HEK293T (cell line): ENCODE data around the gene CASKIN2.

ENCODE experiments used
- CTCF ChIA-PET: fragments of 350-600 bp; formaldehyde crosslinking; extraction: SDS; loops from one replicate; lab custom pipeline; 2021; ENCODE audit warnings: antibody characterized with exemption, inconsistent platforms; lab: Yijun Ruan, JAX
- POLR2A ChIA-PET: fragments of 350-600 bp; formaldehyde crosslinking; extraction: SDS; loops from one replicate; lab custom pipeline; 2020; ENCODE audit warnings: antibody characterized with exemption, inconsistent platforms; lab: Yijun Ruan, JAX
- DNase-seq: peaks from one replicate; pipeline ENCODE4 v3.0.0; 2012; ENCODE audit warnings: mixed read lengths; ENCODE audit errors: extremely low spot score
- ARNT ChIP-seq: fragments of 450-650 bp; IDR thresholded peaks from 2 replicates; pipeline ENCODE4 v1.6.1; 2017; ENCODE audit warnings: mild to moderate bottlenecking
- BHLHE40 ChIP-seq: fragments of 450-650 bp; IDR thresholded peaks from 2 replicates; pipeline ENCODE4 v1.6.1; 2016; ENCODE audit warnings: mild to moderate bottlenecking, moderate library complexity, borderline replicate concordance
- CTBP1 ChIP-seq: fragments of 450-650 bp; IDR thresholded peaks from 2 replicates; pipeline ENCODE4 v1.6.1; 2016; ENCODE audit warnings: borderline replicate concordance
- ELF4 ChIP-seq: fragments of 450-650 bp; IDR thresholded peaks from 2 replicates; pipeline ENCODE4 v1.6.1; 2017; ENCODE audit warnings: antibody characterized with exemption
- FOXA1 ChIP-seq: fragments of 450-650 bp; IDR thresholded peaks from 2 replicates; pipeline ENCODE4 v1.6.1; 2016; ENCODE audit warnings: mild to moderate bottlenecking
- FOXK2 ChIP-seq: fragments of 450-650 bp; IDR thresholded peaks from 2 replicates; pipeline ENCODE4 v1.6.1; 2016; ENCODE audit warnings: mild to moderate bottlenecking
- FOXM1 ChIP-seq: fragments of 450-650 bp; IDR thresholded peaks from 2 replicates; pipeline ENCODE4 v1.6.1; 2017; ENCODE audit warnings: mild to moderate bottlenecking, borderline replicate concordance
- HDGF ChIP-seq: fragments of 450-650 bp; IDR thresholded peaks from 2 replicates; pipeline ENCODE4 v1.6.1; 2017; ENCODE audit warnings: antibody characterized with exemption, borderline replicate concordance
- L3MBTL2 ChIP-seq: fragments of 450-650 bp; conservative IDR thresholded peaks from 2 replicates; pipeline ENCODE4 v1.6.1; 2016; ENCODE audit warnings: mild to moderate bottlenecking
- LEF1 ChIP-seq: fragments of 450-650 bp; IDR thresholded peaks from 2 replicates; pipeline ENCODE4 v1.6.1; 2017; ENCODE audit warnings: mild to moderate bottlenecking, borderline replicate concordance
- NFRKB ChIP-seq: fragments of 450-650 bp; IDR thresholded peaks from 2 replicates; pipeline ENCODE4 v1.6.1; 2016; ENCODE audit warnings: mild to moderate bottlenecking, moderate library complexity
- SP1 ChIP-seq: fragments of 450-650 bp; IDR thresholded peaks from 2 replicates; pipeline ENCODE4 v1.6.1; 2017
- SUZ12 ChIP-seq: fragments of 450-650 bp; IDR thresholded peaks from 2 replicates; pipeline ENCODE4 v1.6.1; 2016; ENCODE audit warnings: mild to moderate bottlenecking
- TARDBP ChIP-seq: fragments of 450-650 bp; IDR thresholded peaks from 2 replicates; pipeline ENCODE4 v1.6.1; 2016
- ZNF384 ChIP-seq: fragments of 450-650 bp; IDR thresholded peaks from 2 replicates; pipeline ENCODE4 v1.6.1; 2016
- TF ChIP-seq, protein P1 (sequence below): fragments of 450-650 bp; IDR thresholded peaks from 2 replicates; pipeline ENCODE4 v1.6.1; 2016

The CASKIN2 gene

DNA sequence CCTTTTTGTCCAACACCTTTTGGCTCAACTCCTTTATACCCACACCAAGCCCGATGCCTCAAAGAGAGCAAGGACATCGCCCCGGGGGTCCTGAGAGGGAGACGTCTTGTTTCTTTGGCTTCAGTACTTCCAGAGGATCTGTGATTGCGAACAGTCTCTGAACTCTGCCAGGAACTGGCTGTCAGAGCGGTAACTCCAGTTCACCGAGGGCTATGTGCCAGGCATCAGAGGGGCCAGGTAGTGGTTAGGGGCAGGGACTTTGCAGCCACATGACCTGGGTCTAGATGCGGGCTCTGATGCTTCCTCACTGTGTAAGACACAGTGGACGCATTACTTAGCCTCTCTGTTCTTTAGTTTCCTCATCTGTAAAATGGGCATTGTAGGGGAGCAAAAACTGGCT lies 31.8 kb upstream of the CASKIN2 start:
- POLR2A ChIA-PET: no interaction called here
- TF ChIP-seq FOXM1: no peak
- TF ChIP-seq ARNT: no peak
- TF ChIP-seq LEF1: no peak
- no peak for TF ChIP-seq SP1
- TF ChIP-seq CTBP1: no peak
- no peak for TF ChIP-seq NFRKB
- TF ChIP-seq, protein P1, sequence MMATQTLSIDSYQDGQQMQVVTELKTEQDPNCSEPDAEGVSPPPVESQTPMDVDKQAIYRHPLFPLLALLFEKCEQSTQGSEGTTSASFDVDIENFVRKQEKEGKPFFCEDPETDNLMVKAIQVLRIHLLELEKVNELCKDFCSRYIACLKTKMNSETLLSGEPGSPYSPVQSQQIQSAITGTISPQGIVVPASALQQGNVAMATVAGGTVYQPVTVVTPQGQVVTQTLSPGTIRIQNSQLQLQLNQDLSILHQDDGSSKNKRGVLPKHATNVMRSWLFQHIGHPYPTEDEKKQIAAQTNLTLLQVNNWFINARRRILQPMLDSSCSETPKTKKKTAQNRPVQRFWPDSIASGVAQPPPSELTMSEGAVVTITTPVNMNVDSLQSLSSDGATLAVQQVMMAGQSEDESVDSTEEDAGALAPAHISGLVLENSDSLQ: no peak
- no peak for TF ChIP-seq SUZ12
- no peak for TF ChIP-seq TARDBP
- no peak for TF ChIP-seq ELF4
- no peak for TF ChIP-seq BHLHE40
- TF ChIP-seq FOXK2: no peak
- no peak for TF ChIP-seq FOXA1
- TF ChIP-seq ZNF384: no peak
- no peak for TF ChIP-seq L3MBTL2
- TF ChIP-seq HDGF: no peak
- no peak for DNase-seq
- CTCF ChIA-PET: no interaction called here

DNA sequence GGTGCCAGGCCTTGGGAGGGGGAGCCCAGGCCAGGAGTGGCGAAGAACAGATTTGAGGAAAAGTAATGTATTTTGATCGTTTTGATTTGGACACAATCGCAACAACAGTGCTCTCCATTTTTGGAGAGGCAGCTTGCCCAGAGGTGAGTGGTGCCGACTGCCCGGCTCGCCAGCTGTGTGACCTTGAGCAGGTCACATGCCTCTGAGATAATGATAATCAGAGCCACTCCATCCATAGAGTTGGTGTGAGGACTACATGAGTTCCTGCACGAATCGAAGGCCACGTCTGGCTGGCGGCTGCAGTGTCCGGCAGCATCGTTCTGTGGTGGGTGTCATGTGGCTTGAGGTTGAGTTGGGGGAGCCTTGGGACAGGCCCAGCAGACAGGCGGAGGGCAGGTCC lies 30.8 kb upstream of the CASKIN2 start:
- TF ChIP-seq ZNF384 (no peak), BHLHE40 (no peak), SP1 (no peak), CTBP1 (no peak), SUZ12 (no peak), ELF4 (no peak)
- TF ChIP-seq, protein P1: no peak
- DNase-seq: no peak
- ChIA-PET CTCF (no interaction called here), POLR2A (no interaction called here)

DNA sequence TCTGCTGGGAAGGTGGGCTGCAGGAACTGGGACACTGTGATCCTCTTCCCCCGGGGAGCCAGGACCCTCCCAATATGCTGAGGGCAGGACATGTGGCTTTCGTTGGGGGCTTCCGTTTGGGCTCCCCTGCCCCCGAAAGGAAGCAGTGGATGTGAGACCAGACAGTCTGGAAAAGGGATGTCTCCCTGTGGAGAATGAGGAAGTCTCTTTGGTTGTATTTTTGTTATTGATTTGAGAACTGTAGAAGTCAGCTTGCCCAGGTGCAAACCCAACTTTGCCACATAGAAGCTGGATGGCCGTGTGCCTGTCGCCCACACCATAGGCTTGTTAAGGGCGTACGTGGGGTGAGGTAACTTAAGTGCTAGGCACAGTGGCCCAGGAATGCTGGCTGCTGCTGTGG lies 28.9 kb upstream of the CASKIN2 start:
- ChIA-PET CTCF (no interaction called here), POLR2A (no interaction called here)
- no peak for TF ChIP-seq SP1
- no peak for TF ChIP-seq ARNT
- TF ChIP-seq L3MBTL2: no peak
- no peak for TF ChIP-seq TARDBP
- TF ChIP-seq FOXA1: no peak
- TF ChIP-seq, protein P1: no peak
- TF ChIP-seq CTBP1: no peak
- TF ChIP-seq HDGF: no peak
- TF ChIP-seq SUZ12: no peak
- TF ChIP-seq LEF1: no peak
- no peak for TF ChIP-seq BHLHE40
- DNase-seq: no peak

DNA sequence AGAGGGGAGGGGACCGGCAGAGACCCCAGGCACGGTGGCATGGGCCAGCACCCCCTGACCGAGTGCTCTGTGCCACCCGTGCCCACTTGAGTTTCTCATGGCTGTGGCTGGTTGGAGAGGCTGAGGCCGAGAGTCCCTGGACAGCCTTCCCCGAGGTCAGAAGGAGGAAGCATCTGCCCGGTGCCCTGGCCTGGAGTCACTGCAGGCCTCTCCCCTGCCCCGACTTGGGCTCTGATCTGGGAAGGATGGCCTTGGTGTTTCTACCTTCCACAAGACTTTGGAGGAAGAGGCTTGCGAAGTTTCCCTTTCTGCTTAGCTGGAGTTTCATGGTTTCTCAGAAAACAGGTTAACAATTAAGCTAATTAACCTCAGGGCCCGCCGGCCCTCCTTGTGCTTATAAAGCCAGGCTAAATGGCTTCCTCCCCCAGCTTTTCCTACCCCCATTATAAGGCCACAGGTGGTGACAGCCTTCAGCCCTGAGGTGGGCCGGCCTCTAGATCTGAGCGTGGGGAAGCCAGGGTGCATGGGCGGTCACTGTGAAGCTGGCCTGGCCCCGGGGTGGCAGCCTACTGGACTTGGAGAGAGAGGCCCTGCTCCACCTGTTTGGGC lies 27.5 kb upstream of the CASKIN2 start:
- DNase-seq: no peak
- ChIA-PET POLR2A (no interaction called here), CTCF (no interaction called here)
- TF ChIP-seq SUZ12 (no peak), SP1 (no peak), ARNT (no peak), NFRKB (no peak), TARDBP (no peak), L3MBTL2 (no peak), HDGF (no peak), ZNF384 (no peak), CTBP1 (no peak), LEF1 (no peak)
- TF ChIP-seq, protein P1: no peak

DNA sequence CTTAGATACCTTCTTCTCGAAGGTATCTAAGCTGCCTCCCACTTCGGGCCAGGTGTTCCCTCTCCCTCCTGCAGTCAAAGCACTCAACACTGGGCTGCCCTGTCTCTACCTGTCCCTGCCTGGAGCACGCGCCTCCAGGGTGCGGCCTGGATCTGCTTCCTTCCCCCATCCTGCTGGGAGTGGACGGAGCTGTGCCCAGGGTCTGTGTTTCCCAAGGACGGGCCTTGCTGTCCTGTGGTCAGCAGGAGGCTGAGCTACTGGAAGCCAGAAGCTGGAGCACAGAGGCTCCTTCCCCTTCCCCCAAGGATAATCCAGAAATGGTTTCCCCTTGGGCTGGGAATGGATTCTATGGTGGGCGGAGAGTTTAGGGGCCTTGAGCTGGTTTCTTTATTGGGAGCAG lies 26.9 kb upstream of the CASKIN2 start:
- CTCF ChIA-PET: no interaction called here
- no peak for DNase-seq
- POLR2A ChIA-PET: no interaction called here
- TF ChIP-seq CTBP1 (no peak), ZNF384 (no peak), FOXK2 (no peak), LEF1 (no peak), ELF4 (no peak), SP1 (no peak), FOXM1 (no peak), TARDBP (no peak), HDGF (no peak), ARNT (no peak), BHLHE40 (no peak), NFRKB (no peak), SUZ12 (no peak), FOXA1 (no peak), L3MBTL2 (no peak)
- TF ChIP-seq, protein P1: no peak
